HCT116 (cell line): ENCODE data around the gene INTS14. TPM values are rescaled to one million over a fixed set of nuclear protein-coding genes. Genes with fewer than 3 reads are reported as not detected.

Experiments
- ATAC-seq: fragments of 200-7000 bp; cut with Tn5 transposase; 2 replicates; pipeline ENCODE4 v1.9.1; 2020; ENCODE audit warnings: mild to moderate bottlenecking, moderate library complexity
- BruUV-seq: library from RNA; stranded (reverse); fragments of 400-500 nt; replicated peaks from 2 replicates; lab custom pipeline; 2021; lab: Mats Ljungman, UMichigan
- CTCF ChIA-PET: fragments of 300-600 bp; sonication (Branson Sonifier 250); formaldehyde crosslinking; loops from one replicate; lab custom pipeline; 2021; ENCODE audit warnings: antibody characterized with exemption; lab: Charles Lee
- POLR2A ChIA-PET: fragments of 300-600, 350-600 bp; sonication (Branson Sonifier 250); formaldehyde crosslinking; loops from one replicate; lab custom pipeline; 2021; ENCODE audit warnings: antibody characterized with exemption; lab: Charles Lee
- RAD21 ChIA-PET, 2 experiments: fragments of 300-600 bp; sonication (Branson Sonifier 250); formaldehyde crosslinking; loops; one replicate each; lab custom pipeline; 2023; ENCODE audit warnings: low total read pairs in 2 of 2; ENCODE audit not compliant: uncharacterized antibody in 2 of 2, unreplicated experiment in 2 of 2, low non-redundant PET in 1 of 2; lab: Charles Lee
- DNase-seq: peaks from one replicate; pipeline ENCODE4 v3.0.0-alpha.2; 2010; ENCODE audit warnings: low read depth, low spot score
- H2AFZ ChIP-seq: fragments of 200-600 bp; shearing (Covaris generic), sonication (generic); 2 replicates; pipeline ENCODE4 v1.6.1; 2017; ENCODE audit warnings: low read depth, mixed run types, mixed read lengths, antibody characterized with exemption, low read length; ENCODE audit not compliant: poor library complexity, severe bottlenecking
- H3K27ac ChIP-seq: 2 replicates; pipeline ENCODE4 v1.5.1; 2012; ENCODE audit warnings: low read depth, low read length
- H3K27me3 ChIP-seq: fragments of 200-600 bp; sonication (generic); 2 replicates; pipeline ENCODE4 v1.6.1; 2016; ENCODE audit warnings: mixed run types, low read length, mixed read lengths; ENCODE audit not compliant: insufficient read depth
- H3K36me3 ChIP-seq, 2 experiments: fragments of 200-500 bp in 1 of 2; fragments of 200-600 bp in 1 of 2; sonication (Bioruptor generic) in 1 of 2; sonication (generic) in 1 of 2; 2 replicates each; pipeline versions ENCODE4 v1.5.1 to v1.6.1; 2014 to 2016; ENCODE audit warnings: low read length in 2 of 2, inconsistent platforms in 1 of 2, mixed read lengths in 1 of 2, mixed run types in 1 of 2; ENCODE audit not compliant: insufficient read depth in 2 of 2, control insufficient read depth in 1 of 2
- H3K4me1 ChIP-seq, 2 experiments: fragments of 200-600 bp in 1 of 2; sonication (generic) in 1 of 2; 2 replicates each; pipeline versions ENCODE4 v1.5.1 to v1.6.1; 2012 to 2017; ENCODE audit warnings: low read length in 2 of 2, inconsistent platforms in 1 of 2, mild to moderate bottlenecking in 1 of 2, mixed read lengths in 1 of 2, mixed run types in 1 of 2, moderate library complexity in 1 of 2; ENCODE audit not compliant: insufficient read depth in 2 of 2, control insufficient read depth in 1 of 2
- H3K4me2 ChIP-seq: fragments of 200-600 bp; sonication (generic); 2 replicates; pipeline ENCODE4 v1.6.1; 2017; ENCODE audit warnings: mixed run types, low read length, mixed read lengths
- H3K4me3 ChIP-seq, 2 experiments: fragments of 200-600 bp in 1 of 2; sonication (generic) in 1 of 2; replicated peaks in 1 of 2; 2 replicates each; pipeline ENCODE4 v1.5.1; 2011 to 2016; ENCODE audit warnings: low read length in 2 of 2, control low read depth in 1 of 2, low read depth in 1 of 2, mild to moderate bottlenecking in 1 of 2, mixed read lengths in 1 of 2, mixed run types in 1 of 2
- H3K79me2 ChIP-seq: fragments of 200-600 bp; sonication (generic); 2 replicates; pipeline ENCODE4 v1.6.1; 2017; ENCODE audit warnings: mild to moderate bottlenecking, mixed run types, low read length, moderate library complexity, mixed read lengths; ENCODE audit not compliant: insufficient read depth
- H3K9ac ChIP-seq: fragments of 200-600 bp; sonication (generic); 2 replicates; pipeline ENCODE4 v1.6.1; 2016; ENCODE audit warnings: low read length, mixed read lengths
- H3K9me2 ChIP-seq: fragments of 200-600 bp; sonication (generic), shearing (Covaris generic); 2 replicates; pipeline ENCODE4 v1.6.1; 2017; ENCODE audit warnings: mixed run types, mild to moderate bottlenecking, moderate library complexity; ENCODE audit not compliant: insufficient read depth
- H3K9me3 ChIP-seq, 2 experiments: fragments of 200-500 bp in 1 of 2; fragments of 200-600 bp in 1 of 2; sonication (Bioruptor generic) in 1 of 2; sonication (generic) in 1 of 2; 2 replicates each; pipeline ENCODE4 v1.6.1; 2014 to 2017; ENCODE audit warnings: low read length in 2 of 2, mixed read lengths in 2 of 2, inconsistent platforms in 1 of 2, low read depth in 1 of 2, mild to moderate bottlenecking in 1 of 2, mixed run types in 1 of 2, moderate library complexity in 1 of 2; ENCODE audit not compliant: control insufficient read depth in 1 of 2, insufficient read depth in 1 of 2
- H4K20me1 ChIP-seq: fragments of 200-600 bp; sonication (generic), shearing (Covaris generic); 2 replicates; pipeline ENCODE4 v1.6.1; 2017; ENCODE audit warnings: mixed run types, mild to moderate bottlenecking, moderate library complexity; ENCODE audit not compliant: insufficient read depth
- CBX3 ChIP-seq: IDR thresholded peaks from 2 replicates; pipeline ENCODE4 v1.6.1; 2012; ENCODE audit warnings: low read depth
- CEBPB ChIP-seq: IDR thresholded peaks from 2 replicates; pipeline ENCODE4 v1.6.1; 2012; ENCODE audit warnings: low read depth
- ELF1 ChIP-seq: IDR thresholded peaks from 2 replicates; pipeline ENCODE4 v1.6.1; 2012; ENCODE audit warnings: low read depth, borderline replicate concordance
- EZH2 ChIP-seq: fragments of 200-600 bp; sonication (generic); IDR thresholded peaks from 2 replicates; pipeline ENCODE4 v1.6.1; 2017; ENCODE audit warnings: antibody characterized with exemption, mixed run types
- EZH2phosphoT487 ChIP-seq: fragments of 200-600 bp; IDR thresholded peaks from 2 replicates; pipeline ENCODE4 v1.6.1; 2018; ENCODE audit warnings: antibody characterized with exemption, borderline replicate concordance
- FOSL1 ChIP-seq: IDR thresholded peaks from 2 replicates; pipeline ENCODE4 v1.6.1; 2012; ENCODE audit warnings: low read depth
- MAX ChIP-seq: IDR thresholded peaks from 2 replicates; pipeline ENCODE4 v1.6.1; 2012
- POLR2A ChIP-seq: IDR thresholded peaks from 2 replicates; pipeline ENCODE4 v1.7.0; 2011; ENCODE audit warnings: borderline replicate concordance; ENCODE audit not compliant: insufficient read depth, insufficient read length; ENCODE audit errors: extremely low read depth
- POLR2AphosphoS5 ChIP-seq: IDR thresholded peaks from 2 replicates; pipeline ENCODE4 v1.6.1; 2011; ENCODE audit warnings: mild to moderate bottlenecking, low read depth, low read length, moderate library complexity
- REST ChIP-seq: IDR thresholded peaks from 2 replicates; pipeline ENCODE4 v1.6.1; 2012; ENCODE audit warnings: low read depth
- SIN3A ChIP-seq: IDR thresholded peaks from 2 replicates; pipeline ENCODE4 v1.6.1; 2012; ENCODE audit warnings: low read depth
- SRF ChIP-seq: IDR thresholded peaks from 2 replicates; pipeline ENCODE4 v1.6.1; 2012; ENCODE audit warnings: low read depth
- TCF7L2 ChIP-seq: IDR thresholded peaks from 2 replicates; pipeline ENCODE4 v1.7.0; 2011; ENCODE audit warnings: borderline replicate concordance, inconsistent platforms; ENCODE audit not compliant: insufficient read depth, insufficient read length; ENCODE audit errors: extremely low read depth
- YY1 ChIP-seq: IDR thresholded peaks from 2 replicates; pipeline ENCODE4 v1.6.1; 2011; ENCODE audit warnings: low read length, low read depth, moderate library complexity, mild to moderate bottlenecking; ENCODE audit not compliant: insufficient replicate concordance; ENCODE audit errors: extremely low read depth
- ZBTB33 ChIP-seq: IDR thresholded peaks from 2 replicates; pipeline ENCODE4 v1.6.1; 2011; ENCODE audit warnings: mild to moderate bottlenecking, low read length, moderate library complexity; ENCODE audit not compliant: insufficient replicate concordance; ENCODE audit errors: extremely low read depth
- ZNF274 ChIP-seq: fragments of 200-500 bp; sonication (Bioruptor generic); IDR thresholded peaks from 2 replicates; pipeline ENCODE4 v1.6.1; 2014; ENCODE audit warnings: mild to moderate bottlenecking, low read depth, low read length, inconsistent platforms
- intact Hi-C: fragments of 100-400 bp; cut with micrococcal nuclease; formaldehyde crosslinking; loops from 2 replicates; pipeline ENCODE4 v1.10.0; 2022
- total RNA-seq: library from RNA; stranded (reverse); gene quantifications from one replicate; pipeline ENCODE4 v1.2.1, GENCODE V29; 2021; ENCODE audit not compliant: unreplicated experiment
- TF ChIP-seq, protein P1 (sequence below), 3 experiments: fragments of 200-600 bp in 1 of 3; sonication (generic) in 1 of 3; IDR thresholded peaks in 2 of 3; conservative IDR thresholded peaks in 1 of 3; 2 replicates each; pipeline ENCODE4 v1.5.1; 2012 to 2017; ENCODE audit warnings: low read depth in 2 of 3, low read length in 2 of 3, antibody characterized with exemption in 1 of 3, borderline replicate concordance in 1 of 3, control low read depth in 1 of 3, mild to moderate bottlenecking in 1 of 3, mixed read lengths in 1 of 3, mixed run types in 1 of 3, moderate library complexity in 1 of 3; ENCODE audit not compliant: insufficient read depth in 1 of 3
- TF ChIP-seq, protein P2 (sequence below): IDR thresholded peaks from 2 replicates; pipeline ENCODE4 v1.6.1; 2012

Gene INTS14
- total RNA-seq, 1 experiment from 2014 or later, result 50.1 TPM

DNA sequence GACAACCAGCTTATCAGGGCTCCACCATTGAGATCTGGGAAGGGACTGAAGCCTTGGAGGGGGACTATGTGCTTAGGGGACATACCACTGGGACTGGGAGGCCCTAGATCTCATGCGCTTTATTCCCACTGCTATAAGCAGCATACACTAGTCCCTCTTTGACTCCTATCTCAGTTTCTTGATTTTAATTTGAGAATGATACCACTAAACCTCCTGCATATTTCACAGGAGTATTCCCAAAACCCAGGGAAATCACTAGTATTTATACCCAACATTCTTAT is 40.1 kb upstream of the INTS14 start:
- Histone ChIP-seq H3K4me1 (peaks cover 3 to 26% of the 10 kb centered on the region in 2 experiments; a peak in 3 of 4 replicates), H3K9ac (no peak overlapping the region), H3K9me2 (no peaks in the 10 kb centered on the region), H3K79me2 (no peaks in the 10 kb centered on the region), H3K36me3 (no peaks in the 10 kb centered on the region), H4K20me1 (no peaks in the 10 kb centered on the region), H3K9me3 (no peaks in the 10 kb centered on the region), H3K27me3 (no peaks in the 10 kb centered on the region), H2AFZ (no peak overlapping the region), H3K4me2 (no peak overlapping the region), H3K27ac (no peak overlapping the region), H3K4me3 (no peak overlapping the region)
- no peak for DNase-seq
- ChIA-PET POLR2A (no interaction called here), RAD21 (no interaction called here), CTCF (no interaction called here)
- intact Hi-C loops, result no loop called here
- no peak for TF ChIP-seq ZNF274
- no peak for TF ChIP-seq CEBPB
- TF ChIP-seq TCF7L2, result no peak
- TF ChIP-seq EZH2phosphoT487, result no peak
- TF ChIP-seq CBX3, result no peak
- TF ChIP-seq POLR2AphosphoS5, result no peak
- no peak for TF ChIP-seq MAX
- no peak for TF ChIP-seq ELF1
- TF ChIP-seq, protein P1, sequence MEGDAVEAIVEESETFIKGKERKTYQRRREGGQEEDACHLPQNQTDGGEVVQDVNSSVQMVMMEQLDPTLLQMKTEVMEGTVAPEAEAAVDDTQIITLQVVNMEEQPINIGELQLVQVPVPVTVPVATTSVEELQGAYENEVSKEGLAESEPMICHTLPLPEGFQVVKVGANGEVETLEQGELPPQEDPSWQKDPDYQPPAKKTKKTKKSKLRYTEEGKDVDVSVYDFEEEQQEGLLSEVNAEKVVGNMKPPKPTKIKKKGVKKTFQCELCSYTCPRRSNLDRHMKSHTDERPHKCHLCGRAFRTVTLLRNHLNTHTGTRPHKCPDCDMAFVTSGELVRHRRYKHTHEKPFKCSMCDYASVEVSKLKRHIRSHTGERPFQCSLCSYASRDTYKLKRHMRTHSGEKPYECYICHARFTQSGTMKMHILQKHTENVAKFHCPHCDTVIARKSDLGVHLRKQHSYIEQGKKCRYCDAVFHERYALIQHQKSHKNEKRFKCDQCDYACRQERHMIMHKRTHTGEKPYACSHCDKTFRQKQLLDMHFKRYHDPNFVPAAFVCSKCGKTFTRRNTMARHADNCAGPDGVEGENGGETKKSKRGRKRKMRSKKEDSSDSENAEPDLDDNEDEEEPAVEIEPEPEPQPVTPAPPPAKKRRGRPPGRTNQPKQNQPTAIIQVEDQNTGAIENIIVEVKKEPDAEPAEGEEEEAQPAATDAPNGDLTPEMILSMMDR (IDR thresholded peaks at IDR 0.05 in 2 of 3, conservative IDR thresholded peaks at IDR 0.05 in 1 of 3; ENCODE audit: borderline replicate concordance in 1 of 3, insufficient read depth in 1 of 3, low read depth in 2 of 3, low read length in 2 of 3), result no peak
- TF ChIP-seq REST, result no peak
- no peak for TF ChIP-seq EZH2
- TF ChIP-seq POLR2A, result no peak
- no peak for TF ChIP-seq SRF
- TF ChIP-seq FOSL1, result no peak
- no peak for TF ChIP-seq YY1
- TF ChIP-seq ZBTB33, result no peak
- no peak for TF ChIP-seq SIN3A
- TF ChIP-seq, protein P2, sequence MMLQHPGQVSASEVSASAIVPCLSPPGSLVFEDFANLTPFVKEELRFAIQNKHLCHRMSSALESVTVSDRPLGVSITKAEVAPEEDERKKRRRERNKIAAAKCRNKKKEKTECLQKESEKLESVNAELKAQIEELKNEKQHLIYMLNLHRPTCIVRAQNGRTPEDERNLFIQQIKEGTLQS, result no peak
- no TSS peak for BruUV-seq
- ATAC-seq, result no peak
